Measurements from ENCODE around the gene ST8SIA2. TPM values are rescaled to one million over a fixed set of nuclear protein-coding genes. Genes with fewer than 3 reads are reported as not detected.

Gene ST8SIA2
- total and polyA plus RNA-seq, 2 experiments from 2014 or later: 0.87 to 1.1 TPM

DNA sequence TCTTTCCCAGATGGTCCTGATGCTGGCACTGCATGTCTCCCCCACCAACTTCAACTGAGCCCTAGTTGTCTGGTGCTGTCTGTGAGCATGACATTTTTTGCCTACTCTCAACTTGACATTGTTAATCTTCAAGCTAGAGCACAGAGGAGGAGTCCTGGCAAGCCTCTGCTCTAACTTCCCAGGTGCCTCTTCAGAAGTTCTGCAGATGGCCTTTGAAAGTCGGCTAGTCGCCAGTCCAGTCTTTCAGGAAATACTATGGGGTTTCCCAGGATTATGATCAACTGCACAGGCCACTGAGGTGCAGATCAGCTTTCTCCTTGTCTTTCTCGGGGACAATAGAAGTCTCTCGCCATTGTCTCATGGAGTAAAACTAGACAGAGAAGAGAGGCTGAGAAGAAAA lies 86.7 kb downstream of the ST8SIA2 start:
- Histone ChIP-seq H3K79me2 (no peaks in the 10 kb centered on the region), H3K27ac (no peak overlapping the region), H3K4me3 (no peak overlapping the region), H3K9me3 (ENCODE audit: low read depth) (no peaks in the 10 kb centered on the region), H4K20me1 (ENCODE audit: insufficient read depth, poor library complexity, severe bottlenecking) (no peaks in the 10 kb centered on the region), H3K27me3 (no peaks in the 10 kb centered on the region), H3K36me3 (replicated peaks; ENCODE audit: insufficient read depth, low read depth) (no peaks in the 10 kb centered on the region), H3K4me1 (ENCODE audit: insufficient read depth) (no peaks in the 10 kb centered on the region), H3K4me2 (no peak overlapping the region), H2AFZ (no peak overlapping the region), H3K9me2 (replicated peaks; ENCODE audit: insufficient read depth) (no peaks in the 10 kb centered on the region)
- 77% methylated on average over 4 of the region's 4 CpGs for WGBS (ENCODE audit: low lambda C conversion rate, missing lambda C conversion rate)
- DNase-seq (ENCODE audit: low spot score): no peak
- TF ChIP-seq EZH2 (IDR thresholded peaks at IDR 0.05; ENCODE audit: borderline replicate concordance): no peak
- no peak for TF ChIP-seq EZH2phosphoT487 (IDR thresholded peaks at IDR 0.05; ENCODE audit: low read depth, severe bottlenecking, unreplicated experiment)
- TF ChIP-seq, protein P1, sequence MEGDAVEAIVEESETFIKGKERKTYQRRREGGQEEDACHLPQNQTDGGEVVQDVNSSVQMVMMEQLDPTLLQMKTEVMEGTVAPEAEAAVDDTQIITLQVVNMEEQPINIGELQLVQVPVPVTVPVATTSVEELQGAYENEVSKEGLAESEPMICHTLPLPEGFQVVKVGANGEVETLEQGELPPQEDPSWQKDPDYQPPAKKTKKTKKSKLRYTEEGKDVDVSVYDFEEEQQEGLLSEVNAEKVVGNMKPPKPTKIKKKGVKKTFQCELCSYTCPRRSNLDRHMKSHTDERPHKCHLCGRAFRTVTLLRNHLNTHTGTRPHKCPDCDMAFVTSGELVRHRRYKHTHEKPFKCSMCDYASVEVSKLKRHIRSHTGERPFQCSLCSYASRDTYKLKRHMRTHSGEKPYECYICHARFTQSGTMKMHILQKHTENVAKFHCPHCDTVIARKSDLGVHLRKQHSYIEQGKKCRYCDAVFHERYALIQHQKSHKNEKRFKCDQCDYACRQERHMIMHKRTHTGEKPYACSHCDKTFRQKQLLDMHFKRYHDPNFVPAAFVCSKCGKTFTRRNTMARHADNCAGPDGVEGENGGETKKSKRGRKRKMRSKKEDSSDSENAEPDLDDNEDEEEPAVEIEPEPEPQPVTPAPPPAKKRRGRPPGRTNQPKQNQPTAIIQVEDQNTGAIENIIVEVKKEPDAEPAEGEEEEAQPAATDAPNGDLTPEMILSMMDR (IDR thresholded peaks at IDR 0.05; ENCODE audit: poor library complexity): no peak

DNA sequence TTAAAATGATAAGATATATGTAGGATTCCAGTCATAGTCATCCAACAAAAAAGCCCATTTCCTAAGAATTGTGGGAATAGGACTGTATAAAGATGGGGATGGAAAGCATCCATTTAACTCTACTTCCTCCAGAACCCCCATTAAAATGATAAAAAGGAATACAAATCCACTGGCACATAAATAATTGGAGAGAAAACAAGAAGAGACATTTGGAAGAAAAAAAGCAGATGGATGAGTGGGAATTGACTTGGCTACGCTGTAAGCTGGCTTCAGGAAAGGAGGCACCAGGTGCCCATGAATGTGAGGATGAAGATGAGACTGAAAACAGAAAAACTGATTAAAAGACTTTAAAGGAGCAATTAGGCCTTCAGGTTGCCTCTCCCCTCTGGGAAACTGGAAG lies 91.8 kb downstream of the ST8SIA2 start:
- no peak overlapping the region for H3K4me3 ChIP-seq
- H3K9me2 ChIP-seq (replicated peaks; ENCODE audit: insufficient read depth): no peaks in the 10 kb centered on the region
- H3K79me2 ChIP-seq: no peaks in the 10 kb centered on the region
- H4K20me1 ChIP-seq (ENCODE audit: insufficient read depth, poor library complexity, severe bottlenecking): no peaks in the 10 kb centered on the region
- H3K9me3 ChIP-seq (ENCODE audit: low read depth): no peaks in the 10 kb centered on the region
- H3K27ac ChIP-seq: no peak overlapping the region
- no peak for DNase-seq (ENCODE audit: low spot score)
- H2AFZ ChIP-seq: no peak overlapping the region
- H3K27me3 ChIP-seq: no peaks in the 10 kb centered on the region
- no peaks in the 10 kb centered on the region for H3K4me1 ChIP-seq (ENCODE audit: insufficient read depth)
- TF ChIP-seq EZH2 (IDR thresholded peaks at IDR 0.05; ENCODE audit: borderline replicate concordance): no peak
- no peak for TF ChIP-seq EZH2phosphoT487 (IDR thresholded peaks at IDR 0.05; ENCODE audit: low read depth, severe bottlenecking, unreplicated experiment)
- TF ChIP-seq, protein P1 (IDR thresholded peaks at IDR 0.05; ENCODE audit: poor library complexity): no peak
- H3K36me3 ChIP-seq (replicated peaks; ENCODE audit: insufficient read depth, low read depth): no peaks in the 10 kb centered on the region
- no peak overlapping the region for H3K4me2 ChIP-seq
- WGBS (ENCODE audit: low lambda C conversion rate, missing lambda C conversion rate): 94% methylated on average over 1 of the region's 1 CpG

DNA sequence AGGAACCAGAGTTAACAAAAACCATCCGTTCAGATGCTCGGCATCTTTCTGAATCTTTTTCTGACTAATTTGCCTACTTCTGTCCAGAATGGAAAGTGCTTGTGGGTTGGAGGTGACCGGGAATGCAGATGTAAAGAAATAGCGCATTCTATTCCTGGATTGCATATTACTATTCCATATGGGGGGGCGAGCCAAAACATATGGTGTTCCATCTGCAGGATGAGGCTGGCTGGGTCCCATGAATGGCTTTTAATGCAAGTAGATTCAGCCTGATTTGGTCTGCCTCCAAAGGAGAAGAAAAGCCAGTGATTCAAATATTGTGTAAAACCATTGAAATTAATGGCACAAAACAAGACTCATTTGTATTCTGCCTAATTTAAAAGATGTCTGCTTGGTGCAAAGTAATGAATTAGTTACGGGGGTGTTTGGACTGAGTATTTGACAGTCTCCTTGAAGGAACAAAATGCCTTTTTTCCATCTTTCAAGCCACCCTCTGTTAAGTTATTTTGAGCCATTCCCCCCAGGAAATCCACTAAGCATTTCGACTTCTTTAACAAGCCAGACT lies 99.0 kb downstream of the ST8SIA2 start:
- Histone ChIP-seq H3K4me3 (no peak overlapping the region), H4K20me1 (ENCODE audit: insufficient read depth, poor library complexity, severe bottlenecking) (no peaks in the 10 kb centered on the region), H3K9me3 (ENCODE audit: low read depth) (no peaks in the 10 kb centered on the region), H3K36me3 (replicated peaks; ENCODE audit: insufficient read depth, low read depth) (no peaks in the 10 kb centered on the region), H3K4me1 (ENCODE audit: insufficient read depth) (no peaks in the 10 kb centered on the region), H3K4me2 (no peak overlapping the region), H3K9me2 (replicated peaks; ENCODE audit: insufficient read depth) (no peaks in the 10 kb centered on the region), H3K79me2 (no peaks in the 10 kb centered on the region), H2AFZ (no peak overlapping the region), H3K27ac (no peak overlapping the region), H3K27me3 (peaks cover 4% of the 10 kb centered on the region)
- 85% methylated on average over 7 of the region's 7 CpGs for WGBS (ENCODE audit: low lambda C conversion rate, missing lambda C conversion rate)
- no peak for DNase-seq (ENCODE audit: low spot score)
- TF ChIP-seq EZH2 (IDR thresholded peaks at IDR 0.05; ENCODE audit: borderline replicate concordance) (no peak), EZH2phosphoT487 (IDR thresholded peaks at IDR 0.05; ENCODE audit: low read depth, severe bottlenecking, unreplicated experiment) (no peak)
- TF ChIP-seq, protein P1 (IDR thresholded peaks at IDR 0.05; ENCODE audit: poor library complexity): no peak

All from hepatocyte (in vitro differentiated cells).